Hematopoietic multipotent progenitor cell (in vitro differentiated cells): ENCODE measurements around the gene RARRES2. TPM values are rescaled to one million over a fixed set of nuclear protein-coding genes. Genes with fewer than 3 reads are reported as not detected.
A peak's percentile ranks its signal among the peaks of the same experiment; 100 is the strongest.

ENCODE experiments used
- DNase-seq, 3 donors: peaks; one replicate each; pipeline ENCODE4 v3.0.0-alpha.2; 2011 to 2015; ENCODE audit warnings: low read depth in 2 of 3, low spot score in 2 of 3
- total RNA-seq: library from RNA; depleted of rRNA; stranded (reverse); fragments of >200 nt; gene quantifications from one replicate; pipeline ENCODE4 v1.2.3, GENCODE V29; 2012

Gene RARRES2
- total RNA-seq, 1 donor = 2.4 TPM

DNA sequence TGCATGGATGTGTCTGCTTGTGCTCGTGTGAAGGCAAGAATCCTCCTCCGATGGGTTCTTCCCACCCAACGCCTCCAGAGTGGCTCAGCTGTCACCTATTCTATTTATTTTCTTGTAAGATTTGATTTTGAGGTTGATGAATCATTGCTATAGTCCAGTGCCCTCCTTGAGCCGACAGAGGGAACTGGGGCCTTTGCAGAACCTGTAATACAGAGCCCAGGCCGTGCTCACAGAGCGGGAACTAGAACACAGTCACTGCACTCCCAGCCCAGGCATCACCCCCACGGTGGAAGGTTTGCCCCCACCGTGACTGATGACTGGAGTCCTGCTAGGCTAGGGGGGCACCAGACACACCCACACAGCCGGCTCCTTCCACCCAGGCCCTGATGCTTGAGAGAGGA is 2.0 kb downstream of the RARRES2 start:
- DNase-seq = peak in 2 of 3 donors; percentile 50 to 69

DNA sequence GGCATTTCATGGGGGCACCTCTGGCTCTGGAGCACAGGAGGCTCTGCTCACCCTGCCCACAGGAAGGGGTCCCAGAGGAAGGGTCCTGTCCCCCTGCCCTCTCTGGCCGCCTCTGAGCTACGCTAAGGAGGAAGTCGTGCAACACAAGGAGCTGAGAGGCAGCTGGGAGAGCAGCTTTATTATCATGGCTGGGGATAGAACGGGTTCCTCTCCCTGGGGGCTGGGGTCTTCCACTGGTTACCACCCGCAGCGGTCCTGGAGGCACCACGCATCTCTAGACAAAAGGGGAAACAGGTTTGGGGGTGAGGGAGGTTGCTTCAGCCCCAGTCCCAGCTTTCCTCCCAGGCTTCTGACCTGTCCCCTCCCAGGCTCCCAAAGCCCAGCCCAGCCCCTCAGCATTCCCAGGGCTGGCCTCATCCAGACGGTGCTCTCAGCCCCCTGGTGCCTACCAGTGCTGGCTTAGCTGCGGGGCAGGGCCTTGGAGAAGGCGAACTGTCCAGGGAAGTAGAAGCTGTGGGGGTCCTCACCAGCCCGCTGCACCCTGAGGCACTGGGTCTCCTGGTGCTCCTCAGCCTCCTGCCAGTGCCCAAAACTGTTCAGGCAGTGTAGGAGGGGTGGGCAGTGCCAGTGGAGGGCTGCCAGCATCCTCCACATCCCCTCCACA is 3.1 kb downstream of the RARRES2 start:
- no peak for DNase-seq

DNA sequence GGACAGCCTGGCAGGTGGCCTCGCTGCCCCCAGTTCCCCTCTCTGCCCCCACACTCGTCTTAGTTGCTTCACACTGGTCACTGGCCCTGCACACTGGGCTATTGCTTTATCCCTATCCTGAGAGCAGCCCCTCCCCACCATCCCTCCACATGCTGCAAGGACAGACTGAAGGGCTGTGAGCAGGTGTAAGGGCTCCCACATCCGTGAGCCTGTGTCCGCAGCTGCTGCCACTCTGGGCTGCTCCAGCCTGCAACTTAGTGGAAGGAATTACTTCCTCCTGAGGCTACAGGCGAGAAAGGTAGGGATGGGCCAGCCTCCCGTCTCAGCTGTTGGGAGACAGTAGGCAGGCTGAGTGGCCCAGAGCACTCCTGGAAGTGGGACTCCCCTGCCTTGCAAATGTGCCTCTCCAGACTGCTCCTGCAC is 3.8 kb downstream of the RARRES2 start:
- DNase-seq = no peak

DNA sequence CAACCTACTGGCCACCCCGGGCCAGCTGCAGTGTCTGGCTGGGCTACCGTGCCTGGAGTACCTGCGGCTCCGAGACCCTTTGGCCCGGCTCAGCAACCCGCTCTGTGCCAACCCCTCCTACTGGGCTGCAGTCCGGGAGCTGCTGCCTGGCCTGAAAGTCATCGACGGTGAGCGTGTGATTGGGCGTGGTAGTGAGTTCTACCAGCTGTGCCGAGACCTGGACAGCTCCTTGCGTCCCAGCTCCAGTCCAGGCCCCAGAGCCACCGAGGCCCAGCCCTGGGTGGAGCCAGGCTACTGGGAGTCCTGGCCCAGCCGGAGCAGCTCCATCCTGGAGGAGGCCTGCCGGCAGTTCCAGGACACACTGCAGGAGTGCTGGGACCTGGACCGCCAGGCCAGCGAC is 4.2 kb downstream of the RARRES2 start:
- no peak for DNase-seq

GRCh38 chr7:150336746-150337145 is 4.7 kb downstream of the RARRES2 start:
- no peak for DNase-seq

DNA sequence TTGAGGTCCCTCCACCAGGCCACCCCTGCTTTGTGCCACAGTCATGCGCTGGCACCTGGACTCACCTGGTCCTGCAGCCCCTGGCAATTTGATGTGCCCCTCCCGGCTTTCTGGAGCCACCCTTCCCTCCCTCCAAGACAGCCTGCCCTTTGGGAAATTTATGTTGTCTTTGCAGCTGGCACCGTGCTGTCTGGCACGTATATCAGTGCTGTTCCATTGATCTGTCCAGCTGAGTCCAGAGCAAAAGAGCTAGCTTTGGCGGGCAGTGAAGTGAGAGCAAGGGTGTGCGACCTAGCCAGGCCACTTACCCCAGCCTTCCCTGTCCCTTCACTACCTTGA is 5.7 kb downstream of the RARRES2 start:
- DNase-seq = no peak

- DNase-seq = no peak
These were observed 6.2 kb downstream of the RARRES2 start for GRCh38 chr7:150335108-150335773.

GRCh38 chr7:150334108-150334507 is 7.3 kb downstream of the RARRES2 start:
- DNase-seq = no peak

- DNase-seq = no peak
These were observed 7.8 kb downstream of the RARRES2 start for GRCh38 chr7:150333659-150334058.

- no peak for DNase-seq
These were observed 8.4 kb downstream of the RARRES2 start for GRCh38 chr7:150332852-150333635.

DNA sequence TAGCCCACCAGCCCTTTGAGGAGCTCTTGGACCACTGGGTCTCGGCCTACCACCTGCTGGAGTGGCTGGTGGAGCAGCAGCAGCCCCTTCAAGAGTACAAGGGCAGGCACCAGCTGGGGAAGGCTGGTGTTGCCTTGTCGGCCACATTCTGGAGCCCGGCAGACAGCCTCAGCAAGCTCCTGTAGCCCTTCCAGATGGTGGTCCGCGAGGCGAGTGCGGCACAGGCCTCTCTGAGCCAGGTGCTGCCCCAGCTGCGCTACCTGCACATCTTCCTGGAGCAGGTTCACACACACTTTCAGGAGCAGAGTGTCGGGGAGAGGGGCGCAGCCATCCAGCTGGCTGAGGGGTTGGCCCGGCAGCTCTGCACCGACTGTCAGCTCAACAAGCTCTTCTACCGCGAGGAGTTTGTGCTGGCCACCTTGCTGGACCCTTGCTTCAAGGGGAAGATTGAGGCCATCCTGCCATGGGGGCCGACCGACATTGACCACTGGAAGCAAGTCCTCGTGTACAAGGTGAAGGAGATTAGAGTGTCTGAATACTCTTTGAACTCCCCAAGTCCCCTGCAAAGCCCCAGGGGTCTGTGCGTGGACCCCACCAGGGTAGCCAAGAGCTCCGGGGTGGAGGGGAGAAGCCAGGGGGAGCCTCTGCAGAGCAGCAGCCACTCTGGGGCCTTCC is 11.1 kb downstream of the RARRES2 start:
- DNase-seq = no peak

DNA sequence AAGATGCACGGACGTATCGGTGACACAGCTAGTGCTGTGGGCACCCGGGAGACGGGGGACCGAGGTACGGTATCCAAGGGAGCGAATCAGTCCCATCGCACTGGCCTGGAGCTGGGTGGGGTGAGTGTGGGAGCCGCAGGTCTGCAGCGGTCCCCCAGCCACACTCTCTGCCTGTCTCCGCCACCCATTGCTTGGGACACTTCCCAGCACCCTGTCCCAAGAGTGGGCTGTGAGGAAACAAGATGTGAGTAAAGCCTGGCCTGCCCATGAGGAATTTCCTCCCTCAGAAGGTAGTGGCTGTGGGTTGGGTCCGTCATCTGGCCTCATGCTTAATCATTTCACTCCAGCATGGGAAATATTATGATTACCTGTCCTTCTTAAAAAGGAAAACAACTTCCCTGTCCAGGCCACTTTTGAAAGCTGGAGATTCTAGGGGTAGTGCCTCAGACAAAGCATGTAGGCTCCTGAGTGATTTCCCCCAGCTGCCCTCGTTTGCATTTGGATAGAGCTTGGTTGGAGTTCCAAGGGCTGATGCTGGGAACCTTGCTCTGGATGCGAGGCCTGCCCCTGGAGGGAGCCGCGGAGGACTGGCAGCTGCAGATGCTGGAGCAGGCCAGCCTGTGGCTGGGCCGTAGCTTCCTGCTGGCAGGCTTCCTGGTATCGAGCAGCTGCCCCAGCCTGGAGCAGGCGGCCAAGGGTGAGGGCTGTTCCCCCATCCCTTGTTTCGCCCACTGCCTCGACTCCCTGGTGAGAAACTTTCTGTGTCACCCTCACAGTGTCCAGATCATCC is 11.9 kb downstream of the RARRES2 start:
- DNase-seq = no peak

DNA sequence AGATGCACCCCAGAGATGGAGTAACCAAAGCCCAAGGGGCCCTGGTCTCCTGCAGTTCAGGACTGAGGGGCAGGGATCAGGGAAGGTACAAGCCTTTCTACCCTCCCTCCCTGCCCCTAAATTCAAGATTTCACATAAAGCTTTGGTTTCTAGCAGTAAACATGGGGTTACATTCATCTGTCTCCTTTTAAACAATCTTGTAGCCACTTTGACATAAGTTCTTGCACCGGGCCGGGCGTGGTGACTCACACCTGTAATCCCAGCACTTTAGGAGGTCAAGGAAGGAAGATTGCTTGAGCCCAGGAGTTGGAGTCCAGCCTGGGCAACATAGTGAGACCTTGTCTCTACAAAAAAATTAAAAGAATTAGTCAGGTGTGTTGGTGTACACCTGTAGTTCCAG is 14.1 kb downstream of the RARRES2 start:
- no peak for DNase-seq

GRCh38 chr7:150326657-150327268 is 14.7 kb downstream of the RARRES2 start:
- DNase-seq = no peak

GRCh38 chr7:150325901-150326300 is 15.5 kb downstream of the RARRES2 start:
- DNase-seq = no peak

- DNase-seq = no peak
These were observed 16.3 kb downstream of the RARRES2 start for GRCh38 chr7:150325110-150325611.

DNA sequence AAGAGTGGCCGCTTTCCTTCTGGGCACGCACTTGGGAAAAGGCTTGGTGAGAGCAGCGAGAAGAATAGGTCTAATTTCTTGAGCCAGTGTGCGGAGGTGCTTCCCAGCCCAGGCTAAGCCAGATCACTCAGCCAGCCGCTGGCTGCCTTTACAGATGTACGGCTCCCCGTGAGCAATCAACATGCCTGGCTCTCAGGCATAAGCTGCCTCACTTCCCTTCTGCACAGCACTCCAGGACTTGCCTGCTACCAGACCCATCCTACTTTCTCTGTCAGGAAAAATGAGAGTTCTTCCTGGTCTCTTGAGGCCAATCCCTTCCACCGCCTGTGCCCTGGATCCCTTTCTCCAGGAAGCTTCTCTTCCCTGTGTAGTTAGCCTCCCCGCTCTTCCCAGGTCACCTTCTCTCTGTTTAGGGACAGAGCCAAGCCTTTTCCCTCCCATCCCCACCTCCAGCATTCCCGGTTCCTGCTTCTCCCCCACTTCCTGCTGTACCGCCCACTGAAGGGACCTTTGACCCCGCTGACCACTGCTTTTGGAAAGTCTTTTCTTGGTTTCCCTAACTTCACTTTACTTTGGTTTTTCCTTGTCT is 17.0 kb downstream of the RARRES2 start:
- no peak for DNase-seq

GRCh38 chr7:150323682-150324372 is 17.6 kb downstream of the RARRES2 start:
- DNase-seq = peak in 1 of 3 donors; percentile 43
